Progenitor cell of endocrine pancreas (in vitro differentiated cells): ENCODE data around the gene CCAR1. TPM values are rescaled to one million over a fixed set of nuclear protein-coding genes. Genes with fewer than 3 reads are reported as not detected.
"Not testable (repeated sequence)": the region's sequence is repeated elsewhere in the genome, so short reads cannot be mapped to it uniquely, and the experiment has no call there.

Experiments used
- DNase-seq: peaks from one replicate; pipeline ENCODE4 v3.0.0; 2021; ENCODE audit warnings: low spot score; ENCODE audit not compliant: unreplicated experiment
- H3K27ac Mint-ChIP-seq: 2 replicates; pipeline ENCODE4 v1.8.0; 2021; ENCODE audit warnings: mild to moderate bottlenecking, moderate library complexity, mixed read lengths
- H3K27me3 Mint-ChIP-seq: 2 replicates; pipeline ENCODE4 v1.8.0; 2021; ENCODE audit warnings: mixed read lengths
- H3K36me3 Mint-ChIP-seq: 2 replicates; pipeline ENCODE4 v1.8.0; 2022; ENCODE audit warnings: mixed read lengths; ENCODE audit not compliant: insufficient read depth
- H3K4me1 Mint-ChIP-seq: 2 replicates; pipeline ENCODE4 v1.8.0; 2021; ENCODE audit warnings: low read depth, mixed read lengths
- H3K4me3 Mint-ChIP-seq: 2 replicates; pipeline ENCODE4 v1.8.0; 2021; ENCODE audit warnings: low read depth, mild to moderate bottlenecking, moderate library complexity, mixed read lengths
- H3K9me3 Mint-ChIP-seq: 2 replicates; pipeline ENCODE4 v1.8.0; 2021; ENCODE audit warnings: low read depth, mixed read lengths
- CTCF ChIP-seq: fragments of 200-600 bp; sonication (generic); IDR thresholded peaks from one replicate; pipeline ENCODE4 v1.5.0; 2021; ENCODE audit warnings: antibody characterized with exemption, mild to moderate bottlenecking; ENCODE audit not compliant: unreplicated experiment
- microRNA-seq: library from miRNA; unstranded; fragments of <30 nt; microRNA quantifications from one replicate; pipeline ENCODE4 v1.1.0, GENCODE V29; 2020; ENCODE audit warnings: borderline number of aligned reads; ENCODE audit not compliant: unreplicated experiment
- total RNA-seq: library from RNA; stranded (reverse); gene quantifications from 2 replicates; pipeline ENCODE4 v1.2.1, GENCODE V29; 2021

Gene CCAR1
- total RNA-seq, 1 donor from 2014 or later, result 150 TPM

- DNase-seq, result no peak
- Mint-ChIP-seq H3K36me3 (no peaks in the 10 kb centered on the region), H3K9me3 (no peaks in the 10 kb centered on the region)
Measured at GRCh38 chr10:68831961-68832455, 111.0 kb downstream of the CCAR1 start.

GRCh38 chr10:68832601-68833000 is 111.6 kb downstream of the CCAR1 start:
- H3K9me3 Mint-ChIP-seq, result no peaks in the 10 kb centered on the region
- no peak overlapping the region for H3K4me3 Mint-ChIP-seq
- TF ChIP-seq CTCF, result no peak
- peaks cover 3% of the 10 kb centered on the region for H3K4me1 Mint-ChIP-seq
- H3K36me3 Mint-ChIP-seq, result no peaks in the 10 kb centered on the region
- H3K27me3 Mint-ChIP-seq, result no peaks in the 10 kb centered on the region
- no peak for DNase-seq
- H3K27ac Mint-ChIP-seq, result no peak overlapping the region

More at GRCh38 chr10:68831961-68832455, 111.0 kb downstream of the CCAR1 start:
- Mint-ChIP-seq H3K27ac (no peak overlapping the region), H3K4me1 (peaks cover 3% of the 10 kb centered on the region), H3K4me3 (no peak overlapping the region), H3K27me3 (no peaks in the 10 kb centered on the region)
- TF ChIP-seq CTCF, result no peak

DNA sequence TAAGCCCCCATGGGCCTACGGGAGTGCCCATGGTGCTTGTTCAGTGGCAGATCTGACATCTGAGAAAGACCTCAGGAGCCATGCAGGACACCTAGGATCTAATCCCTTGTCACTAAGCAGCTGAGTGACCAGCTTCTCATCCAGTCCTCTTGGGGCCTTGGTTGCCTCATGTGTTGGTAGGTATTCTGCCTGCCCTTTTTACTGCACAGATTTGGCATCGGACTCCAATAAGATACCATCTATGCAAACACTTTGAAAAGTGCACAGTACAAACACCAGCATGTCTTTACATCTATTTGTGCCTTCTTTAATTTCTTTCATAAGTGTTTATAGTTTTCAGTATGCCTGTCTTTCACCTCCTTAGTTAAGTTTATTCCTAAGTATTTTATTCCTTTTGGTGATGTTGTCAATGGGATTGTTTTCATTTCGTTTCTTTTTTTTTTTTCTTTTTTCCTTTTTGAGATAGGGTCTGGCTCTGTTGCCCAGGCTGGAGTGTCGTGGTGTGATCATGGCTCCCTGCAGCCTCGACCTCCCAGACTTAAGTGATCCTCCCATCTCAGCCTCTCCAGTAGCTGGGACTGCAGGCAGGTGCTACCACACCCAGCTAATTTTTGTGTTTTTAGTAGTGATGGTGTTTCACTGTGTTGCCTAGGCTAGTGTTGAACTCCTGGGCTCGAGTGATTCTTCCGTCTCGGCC is 116.7 kb downstream of the CCAR1 start:
- no peaks in the 10 kb centered on the region for H3K27me3 Mint-ChIP-seq
- no peak for TF ChIP-seq CTCF
- H3K36me3 Mint-ChIP-seq, result no peaks in the 10 kb centered on the region
- no peak for DNase-seq
- no peaks in the 10 kb centered on the region for H3K9me3 Mint-ChIP-seq
- H3K4me3 Mint-ChIP-seq, result no peak overlapping the region
- H3K4me1 Mint-ChIP-seq, result no peaks in the 10 kb centered on the region
- no peak overlapping the region for H3K27ac Mint-ChIP-seq

- not testable (repeated sequence) for H3K27me3 Mint-ChIP-seq, H3K9me3 Mint-ChIP-seq, H3K4me3 Mint-ChIP-seq, H3K27ac Mint-ChIP-seq, DNase-seq, H3K4me1 Mint-ChIP-seq, H3K36me3 Mint-ChIP-seq
Measured at GRCh38 chr10:68840650-68841049, 119.6 kb downstream of the CCAR1 start.

Small RNAs within 50 kb of the gene (microRNA-seq; reads per million reads assigned to microRNA genes)
- gene MIR1254-1, result not detected

Other genes starting within 250 kb of the CCAR1 start
- 33.3 and 34.5 TPM in 2 replicates for gene DNA2, start 249.3 kb upstream of the CCAR1 start, total RNA-seq
- 27.5 and 32.3 TPM in 2 replicates for gene SLC25A16, start 193.7 kb upstream of the CCAR1 start, total RNA-seq
- gene TET1, start 160.9 kb upstream of the CCAR1 start, total RNA-seq, result 36.2 and 37.3 TPM in 2 replicates
- gene STOX1, start 106.3 kb downstream of the CCAR1 start, total RNA-seq, result 7.8 and 8.0 TPM in 2 replicates
- 42.3 and 45.3 TPM in 2 replicates for gene DDX50, start 180.1 kb downstream of the CCAR1 start, total RNA-seq
- gene DDX21, start 234.9 kb downstream of the CCAR1 start, total RNA-seq, result 38.2 and 45.6 TPM in 2 replicates